Right atrium auricular region (tissue), 2 donors: Measurements from ENCODE around the gene BCOR. TPM values are rescaled to one million over a fixed set of nuclear protein-coding genes. Genes with fewer than 3 reads are reported as not detected.

Experiments
- DNase-seq: peaks from one replicate; pipeline ENCODE4 v3.0.0-alpha.2; 2019; ENCODE audit warnings: low spot score
- H3K27ac ChIP-seq, 2 donors: fragments of 200-600 bp; sonication (generic); 1 replicate in 1 of 2; 2 replicates in 1 of 2; pipeline ENCODE4 v1.5.1; 2016 to 2019
- H3K27me3 ChIP-seq, 2 donors: fragments of 200-600 bp; sonication (generic); one replicate each; pipeline versions ENCODE4 v1.5.1 to v1.6.0; 2017 to 2019
- H3K36me3 ChIP-seq: fragments of 200-600 bp; sonication (generic); one replicate; pipeline ENCODE4 v1.5.1; 2016
- H3K4me1 ChIP-seq, 2 donors: fragments of 200-600 bp; sonication (generic); one replicate each; pipeline versions ENCODE4 v1.5.1 to v1.6.0; 2017 to 2019
- H3K4me3 ChIP-seq, 2 donors: fragments of 200-600 bp; sonication (generic); 1 replicate in 1 of 2; 2 replicates in 1 of 2; pipeline ENCODE4 v1.5.1; 2017 to 2019; ENCODE audit warnings: mild to moderate bottlenecking in 1 of 2, moderate library complexity in 1 of 2
- H3K9me3 ChIP-seq, 2 donors: fragments of 200-600 bp; sonication (generic); one replicate each; pipeline ENCODE4 v1.5.1; 2019
- CTCF ChIP-seq, 2 donors: fragments of 200-600 bp; sonication (generic); IDR thresholded peaks; one replicate each; pipeline ENCODE4 v1.5.1; 2019; ENCODE audit warnings: antibody characterized with exemption in 2 of 2
- total RNA-seq, 2 donors: library from RNA; depleted of rRNA; stranded (reverse); fragments of >200 nt; gene quantifications; one replicate each; pipeline ENCODE4 v1.1.0, GENCODE V29; 2016

Gene BCOR
- total RNA-seq, 2 donors from 2014 or later: 24.3 to 37.1 TPM

GRCh38 chrX:40094900-40095582 is 2.7 kb downstream of the BCOR start:
- Histone ChIP-seq H3K4me1 (peaks cover 0 to 65% of the 10 kb centered on the region in 2 donors), H3K27ac (peak overlapping the region; percentile 82 to 90), H3K9me3 (no peaks in the 10 kb centered on the region), H3K36me3 (no peaks in the 10 kb centered on the region), H3K4me3 (peak overlapping the region; percentile 61 to 66), H3K27me3 (peaks cover 0 to 23% of the 10 kb centered on the region in 2 donors)
- DNase-seq: no peak
- TF ChIP-seq CTCF (IDR thresholded peaks at IDR 0.05): no peak

GRCh38 chrX:40094041-40094899 is 3.5 kb downstream of the BCOR start:
- Histone ChIP-seq H3K4me1 (peaks cover 0 to 64% of the 10 kb centered on the region in 2 donors), H3K36me3 (no peaks in the 10 kb centered on the region), H3K4me3 (peak overlapping the region; percentile 61 to 66), H3K27ac (peak overlapping the region; percentile 82 to 90), H3K9me3 (no peaks in the 10 kb centered on the region), H3K27me3 (peaks cover 0 to 23% of the 10 kb centered on the region in 2 donors)
- no peak for DNase-seq
- TF ChIP-seq CTCF (IDR thresholded peaks at IDR 0.05): no peak

- H3K4me1 ChIP-seq: peaks cover 0 to 63% of the 10 kb centered on the region in 2 donors
- DNase-seq: no peak
- H3K4me3 ChIP-seq: peak overlapping the region in 1 of 2 donors; percentile 66
- no peaks in the 10 kb centered on the region for H3K9me3 ChIP-seq
- no peaks in the 10 kb centered on the region for H3K36me3 ChIP-seq
- peak overlapping the region; percentile 82 to 90 for H3K27ac ChIP-seq
- peaks cover 0 to 16% of the 10 kb centered on the region in 2 donors for H3K27me3 ChIP-seq
- TF ChIP-seq CTCF (IDR thresholded peaks at IDR 0.05): no peak
Measured at GRCh38 chrX:40093586-40093985, 4.2 kb downstream of the BCOR start.

DNA sequence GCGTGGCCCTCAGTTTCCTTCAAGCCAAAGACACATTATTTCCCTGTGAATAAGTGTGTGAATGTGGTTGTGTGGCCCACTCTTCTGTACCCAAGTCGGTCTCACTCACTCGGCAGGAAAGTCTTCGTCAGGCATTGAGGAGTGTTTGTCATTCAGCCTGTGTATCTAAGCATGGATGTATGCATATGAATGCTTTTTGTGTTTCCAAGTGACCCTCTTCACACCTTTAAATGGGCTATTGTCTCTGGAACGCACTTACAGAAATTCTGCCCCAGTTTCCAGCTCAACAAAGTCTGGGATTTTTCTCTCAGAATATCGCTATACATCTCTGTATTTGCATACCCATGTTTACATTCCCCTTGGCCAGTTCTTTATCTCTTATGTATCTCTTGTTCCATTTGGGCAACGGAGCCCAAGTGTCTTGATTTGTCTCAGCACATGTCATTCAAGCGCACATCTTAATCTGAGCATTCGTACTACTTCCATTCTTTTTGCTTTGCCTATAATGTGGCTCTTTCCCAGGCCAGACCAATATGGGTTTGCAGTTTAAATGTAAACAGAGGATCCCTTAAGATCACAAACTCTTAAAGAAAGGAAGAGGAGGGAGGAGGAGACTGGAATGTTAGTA is 4.8 kb downstream of the BCOR start:
- Histone ChIP-seq H3K9me3 (no peaks in the 10 kb centered on the region), H3K27ac (no peak overlapping the region), H3K27me3 (peaks cover 0 to 12% of the 10 kb centered on the region in 2 donors), H3K4me1 (peaks cover 0 to 56% of the 10 kb centered on the region in 2 donors), H3K36me3 (no peaks in the 10 kb centered on the region), H3K4me3 (no peak overlapping the region)
- no peak for DNase-seq
- no peak for TF ChIP-seq CTCF (IDR thresholded peaks at IDR 0.05)

DNA sequence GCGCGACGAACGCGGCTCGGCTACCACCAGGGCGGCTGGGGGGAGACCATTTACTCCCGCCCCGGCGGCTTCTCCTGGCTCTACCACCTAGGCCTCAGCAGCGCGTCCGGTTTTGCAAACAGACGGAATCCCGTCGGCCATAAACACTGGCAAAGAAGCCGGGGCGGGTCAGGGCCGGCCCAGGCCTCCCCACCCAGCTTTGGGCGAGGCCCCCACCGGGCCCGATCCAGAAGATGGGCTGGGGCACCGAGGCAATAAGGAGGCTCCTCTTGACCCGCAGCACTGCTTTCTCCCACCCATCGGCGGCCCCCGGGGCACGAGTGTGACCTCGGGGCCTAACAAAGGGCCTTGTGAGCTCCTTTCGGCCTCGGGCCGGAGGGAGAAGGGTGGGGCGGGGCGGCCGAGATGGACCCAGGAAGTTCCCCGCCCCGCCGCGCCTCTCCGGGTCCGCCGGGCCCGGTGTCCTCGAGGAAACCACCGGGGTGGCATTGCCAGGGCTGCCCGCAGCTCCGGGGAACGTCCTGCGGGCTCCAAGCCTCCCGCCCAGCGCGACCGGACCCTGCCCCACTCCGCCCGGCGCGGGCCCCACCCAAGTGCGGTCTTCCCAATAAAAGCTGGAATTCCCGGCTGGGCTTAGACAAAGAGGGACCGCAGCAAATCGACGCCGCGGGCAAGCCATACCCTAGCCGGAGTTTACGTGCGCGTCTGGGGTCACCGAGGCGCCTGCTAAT is 5.9 kb downstream of the BCOR start:
- TF ChIP-seq CTCF (IDR thresholded peaks at IDR 0.05): no peak
- no peaks in the 10 kb centered on the region for H3K9me3 ChIP-seq
- no peak overlapping the region for H3K4me3 ChIP-seq
- peaks cover 0 to 12% of the 10 kb centered on the region in 2 donors for H3K27me3 ChIP-seq
- H3K36me3 ChIP-seq: no peaks in the 10 kb centered on the region
- H3K4me1 ChIP-seq: peaks cover 0 to 54% of the 10 kb centered on the region in 2 donors
- no peak for DNase-seq
- H3K27ac ChIP-seq: no peak overlapping the region
